GM19023 (cell line): Measurements from ENCODE around the gene INPP5D.

Source experiments
- ATAC-seq: cut with Tn5 transposase; IDR thresholded peaks from one replicate; pipeline ENCODE4 v1.9.1; 2021; ENCODE audit warnings: mild to moderate bottlenecking, moderate library complexity; ENCODE audit not compliant: unreplicated experiment

The INPP5D gene

DNA sequence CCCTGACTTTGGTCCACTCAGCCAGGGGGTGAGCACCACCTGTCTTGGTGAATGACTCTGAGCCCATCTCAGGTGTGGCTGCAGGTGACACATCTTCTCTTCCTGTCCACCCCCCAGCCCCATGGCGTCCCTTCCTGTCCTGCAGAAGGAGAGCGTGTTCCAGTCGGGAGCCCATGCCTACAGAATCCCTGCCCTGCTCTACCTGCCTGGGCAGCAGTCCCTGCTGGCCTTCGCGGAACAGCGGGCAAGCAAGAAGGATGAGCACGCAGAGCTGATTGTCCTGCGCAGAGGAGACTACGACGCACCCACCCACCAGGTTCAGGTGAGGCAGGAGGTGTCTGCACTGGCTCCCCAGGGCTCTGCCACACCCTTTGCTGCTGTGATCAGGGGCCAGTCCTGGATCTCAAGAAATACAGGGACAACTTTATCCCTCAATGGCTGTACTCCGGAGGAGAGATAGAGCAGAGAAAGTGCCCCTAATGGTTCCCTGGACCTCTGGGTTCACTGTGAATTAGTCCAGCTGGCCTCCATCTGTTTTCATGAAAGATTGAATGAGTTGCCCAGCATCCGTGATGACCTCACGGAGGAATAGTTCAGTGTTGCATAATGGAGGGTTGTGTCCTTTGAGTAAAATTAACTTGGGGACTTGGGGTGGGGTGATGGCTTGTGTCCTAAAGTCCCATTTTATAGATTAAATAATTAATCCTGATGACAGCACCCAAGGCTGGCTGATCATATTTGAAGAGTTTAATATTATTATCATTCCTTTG is 27.4 kb upstream of the INPP5D start, which contains the start of gene NEU2:
NEU2 (plus strand) TSS at position 122 of the 770 bp plus-strand sequence; CDS start at position 122, 0 bp downstream.
- no peak for ATAC-seq

DNA sequence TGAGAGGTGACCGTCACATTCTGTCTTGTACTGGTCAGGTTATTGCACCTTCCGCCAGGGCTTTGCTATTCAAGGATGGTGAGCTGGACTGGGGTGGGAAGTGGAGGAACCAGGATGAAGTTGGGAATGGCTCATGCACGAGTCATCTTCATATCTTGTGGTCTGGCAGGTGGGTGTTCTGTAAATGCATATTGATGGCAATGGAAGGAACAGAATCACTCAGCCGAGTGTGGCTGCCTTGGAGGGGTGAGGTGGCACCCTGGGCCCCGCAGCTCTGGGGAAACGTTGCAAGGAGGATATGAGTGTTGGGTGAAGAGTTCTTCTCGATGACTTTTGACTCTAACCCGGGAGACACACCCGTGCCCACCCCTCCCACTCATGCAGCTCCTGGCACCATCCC is 26.5 kb upstream of the INPP5D start:
- ATAC-seq = no peak

DNA sequence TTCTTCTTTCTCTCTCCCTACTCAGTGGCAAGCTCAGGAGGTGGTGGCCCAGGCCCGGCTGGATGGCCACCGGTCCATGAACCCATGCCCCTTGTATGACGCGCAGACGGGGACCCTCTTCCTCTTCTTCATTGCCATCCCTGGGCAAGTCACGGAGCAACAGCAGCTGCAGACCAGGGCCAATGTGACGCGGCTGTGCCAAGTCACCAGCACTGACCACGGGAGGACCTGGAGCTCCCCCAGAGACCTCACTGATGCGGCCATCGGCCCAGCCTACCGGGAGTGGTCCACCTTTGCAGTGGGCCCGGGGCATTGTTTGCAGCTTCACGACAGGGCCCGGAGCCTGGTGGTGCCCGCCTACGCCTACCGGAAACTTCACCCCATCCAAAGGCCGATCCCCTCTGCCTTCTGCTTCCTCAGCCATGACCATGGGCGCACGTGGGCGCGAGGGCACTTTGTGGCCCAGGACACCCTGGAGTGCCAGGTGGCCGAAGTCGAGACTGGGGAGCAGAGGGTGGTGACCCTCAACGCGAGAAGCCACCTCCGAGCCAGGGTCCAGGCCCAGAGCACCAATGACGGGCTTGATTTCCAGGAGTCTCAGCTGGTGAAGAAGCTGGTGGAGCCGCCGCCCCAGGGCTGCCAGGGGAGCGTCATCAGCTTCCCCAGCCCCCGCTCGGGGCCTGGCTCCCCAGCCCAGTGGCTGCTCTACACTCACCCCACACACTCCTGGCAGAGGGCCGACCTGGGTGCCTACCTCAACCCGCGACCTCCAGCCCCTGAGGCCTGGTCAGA is 25.9 kb upstream of the INPP5D start:
- no peak for ATAC-seq

DNA sequence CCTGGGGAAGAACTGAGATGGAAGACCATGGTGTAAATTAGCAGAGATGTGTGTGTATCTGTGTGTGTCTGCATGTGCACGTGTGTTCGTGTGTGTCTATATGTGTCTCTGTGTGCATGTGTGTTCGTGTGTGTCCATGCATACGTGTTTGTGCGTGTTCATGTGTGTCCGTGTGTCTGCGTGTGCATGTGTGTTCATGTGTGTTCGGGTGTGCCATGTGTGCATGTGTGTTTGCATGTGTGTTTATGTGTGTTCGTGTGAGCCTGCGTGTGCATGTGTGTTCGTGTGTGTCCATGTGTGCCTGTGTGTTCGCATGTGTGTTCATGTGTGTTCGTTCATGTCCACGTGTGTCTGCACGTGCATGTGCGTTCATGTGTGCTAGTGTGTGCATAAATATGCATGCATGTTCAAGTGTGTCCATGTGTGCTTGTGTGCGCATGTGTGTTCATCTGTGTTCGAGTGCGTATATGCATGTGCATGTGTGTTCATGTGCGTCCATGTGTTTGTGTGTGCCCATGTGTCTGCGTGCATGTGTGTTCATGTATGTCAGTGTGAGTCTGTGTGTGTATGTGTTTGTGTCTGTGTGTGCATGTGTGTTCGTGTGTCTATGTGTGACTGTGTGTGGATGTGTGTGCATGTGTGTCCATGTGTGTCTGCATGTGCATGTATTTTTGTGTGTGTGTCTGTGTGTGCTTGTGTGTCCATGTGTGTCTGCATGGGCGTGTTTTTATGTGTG is 24.5 kb upstream of the INPP5D start:
- no peak for ATAC-seq

DNA sequence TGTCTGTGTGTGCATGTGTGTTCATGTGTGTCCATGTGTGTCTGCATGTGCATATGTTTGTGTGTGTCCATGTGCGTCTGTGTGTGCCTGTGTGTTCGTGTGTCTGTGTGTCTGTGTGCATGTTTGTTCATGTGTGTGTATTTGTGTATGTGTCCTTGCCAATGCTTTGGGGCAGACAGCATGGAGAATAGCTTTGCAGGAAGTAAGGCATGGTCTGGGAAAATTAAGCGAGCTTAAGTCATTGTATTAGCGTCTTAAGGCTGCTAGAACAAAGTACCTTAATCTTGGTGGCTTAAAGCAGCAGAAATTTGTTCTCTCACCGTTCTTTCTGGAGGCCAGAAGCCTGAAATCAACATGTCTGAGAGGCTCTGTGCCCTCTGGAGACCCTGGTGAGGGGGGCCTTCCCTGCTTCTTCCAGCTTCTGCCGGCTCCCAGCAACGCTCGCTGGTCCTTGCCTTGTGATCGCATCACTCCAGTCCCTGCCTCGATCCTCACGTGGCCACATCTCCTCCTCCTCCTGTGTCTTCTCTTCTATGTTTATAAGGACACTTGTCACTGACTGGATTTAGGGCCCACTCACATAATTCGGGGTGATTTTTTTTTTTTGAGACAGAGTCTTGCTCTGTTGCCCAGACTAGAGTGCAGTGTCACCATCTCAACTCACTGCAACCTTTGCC is 23.8 kb upstream of the INPP5D start:
- ATAC-seq = no peak

DNA sequence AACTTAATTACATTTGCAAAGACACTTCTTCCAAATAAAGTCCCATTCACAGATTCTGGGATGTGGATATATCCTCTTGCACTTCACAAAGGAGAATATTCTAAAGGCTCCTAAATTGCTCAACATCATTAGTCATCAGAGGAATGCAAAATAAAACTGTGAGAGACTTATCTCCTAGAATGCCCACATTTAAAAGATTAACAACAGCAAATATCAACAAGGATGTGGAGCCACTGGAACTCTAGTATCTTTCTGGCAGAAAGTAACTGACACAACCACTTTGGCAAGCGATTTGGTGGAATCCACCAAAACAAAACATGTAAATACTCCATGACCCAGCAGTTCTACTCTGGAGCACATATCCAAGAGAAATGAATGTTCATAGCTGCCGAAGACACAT is 23.1 kb upstream of the INPP5D start:
- no peak for ATAC-seq

DNA sequence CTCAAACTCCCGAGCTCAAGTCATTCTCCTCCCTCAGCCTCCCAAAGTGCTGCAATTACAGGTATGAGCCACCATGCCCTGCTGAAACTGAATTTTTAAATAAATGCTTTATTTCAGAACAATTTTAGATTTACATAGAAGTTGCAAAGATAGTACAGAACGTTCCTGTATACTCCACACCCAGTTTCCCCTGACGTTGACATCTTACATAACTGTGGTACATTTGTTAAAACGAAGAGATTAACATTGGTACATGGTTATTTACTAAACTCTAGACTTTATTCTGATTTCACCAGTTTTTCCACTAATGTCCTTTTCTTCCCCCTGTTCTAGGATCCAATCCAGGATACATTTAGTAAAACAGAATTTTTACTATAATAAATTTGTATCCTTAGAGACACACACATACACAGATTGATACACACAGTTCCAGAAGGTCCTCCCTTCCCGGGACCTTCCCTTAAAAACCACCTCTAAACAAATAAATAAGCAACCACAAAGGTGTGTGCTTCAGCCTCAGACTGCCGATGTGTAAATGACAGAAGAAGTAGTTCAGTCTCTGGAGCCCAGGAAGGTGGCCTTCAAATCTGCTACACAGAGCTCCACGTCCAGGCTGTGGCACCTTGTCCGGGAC is 20.8 kb upstream of the INPP5D start:
- ATAC-seq = no peak

DNA sequence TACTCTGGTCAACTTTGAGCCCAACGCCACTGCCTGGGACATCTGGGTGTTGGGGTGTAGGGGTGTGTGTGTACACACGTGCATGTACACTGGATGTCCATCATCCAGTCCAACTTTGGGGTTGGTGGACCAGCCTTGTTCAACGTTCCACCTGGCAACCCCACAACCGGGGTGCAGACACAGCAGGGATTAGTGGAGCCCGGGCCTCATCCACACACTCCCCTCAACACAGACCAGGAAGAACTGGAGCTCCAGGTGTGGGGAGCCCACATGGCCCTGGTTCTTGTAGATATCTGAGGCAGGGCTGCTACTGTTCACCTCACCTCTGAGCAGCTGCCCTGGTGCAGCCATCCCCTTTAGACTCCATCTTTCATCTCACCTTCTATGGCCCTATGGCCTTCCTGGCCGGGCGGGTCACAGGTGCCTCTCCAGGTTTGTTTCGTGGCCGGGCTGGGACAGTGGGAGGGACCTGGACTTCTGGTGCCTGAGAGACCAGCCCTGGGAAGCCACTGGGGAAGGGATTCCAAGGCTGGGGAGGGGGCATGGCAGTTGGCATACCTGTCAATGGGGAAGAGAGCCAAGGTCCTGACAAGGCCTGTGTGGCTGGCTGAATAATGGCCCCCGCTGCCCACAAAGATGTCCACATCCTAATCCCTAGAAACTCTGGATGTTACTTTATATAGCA is 20.2 kb upstream of the INPP5D start:
- no peak for ATAC-seq

DNA sequence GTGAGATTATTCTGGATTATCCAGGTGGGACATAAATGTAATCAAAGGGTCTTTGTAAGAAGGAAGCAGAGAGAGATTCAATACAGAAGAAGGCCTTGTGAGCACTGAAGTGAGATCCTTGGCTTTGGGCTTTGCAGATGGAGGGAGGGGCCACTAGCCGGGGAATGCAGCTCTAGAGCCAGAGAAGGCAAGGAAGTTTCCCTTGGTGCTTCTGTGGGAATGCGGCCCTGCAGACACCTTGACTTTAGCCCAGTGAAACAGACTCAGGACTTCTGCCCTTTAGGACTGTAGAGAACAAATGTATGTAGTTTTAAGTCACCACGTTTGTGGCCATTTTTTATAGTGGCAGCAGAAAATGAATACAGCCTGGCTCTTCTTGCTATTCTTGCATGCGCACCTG is 19.6 kb upstream of the INPP5D start:
- ATAC-seq = no peak

DNA sequence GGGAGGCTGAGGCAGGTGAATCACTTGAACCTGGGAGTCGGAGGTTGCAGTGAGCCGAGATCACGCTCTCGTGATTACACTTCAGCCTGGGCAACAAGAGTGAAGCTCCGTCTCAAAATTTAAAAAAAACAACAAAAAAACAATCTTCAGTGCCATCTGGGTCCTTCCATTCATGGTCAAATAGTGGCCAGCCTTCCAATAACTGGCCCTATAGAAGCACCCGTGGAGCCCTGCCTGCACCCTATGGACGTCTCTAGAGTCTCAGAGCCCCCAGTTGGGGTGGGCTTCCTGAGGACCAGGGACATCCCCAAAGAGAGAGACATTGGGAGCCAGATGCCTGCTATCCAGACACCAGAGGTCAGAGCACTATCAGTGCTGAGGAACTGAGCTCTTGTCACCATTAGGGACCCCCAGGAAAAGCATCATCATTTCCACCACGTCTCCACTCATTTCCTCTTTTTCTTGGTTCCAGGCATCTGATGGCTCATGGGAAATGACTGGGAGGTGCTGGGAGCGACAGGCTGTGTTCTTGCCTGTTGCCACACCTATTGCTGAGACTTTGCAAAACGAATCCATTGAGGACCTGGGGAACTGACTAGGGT is 18.3 kb upstream of the INPP5D start:
- ATAC-seq = no peak

DNA sequence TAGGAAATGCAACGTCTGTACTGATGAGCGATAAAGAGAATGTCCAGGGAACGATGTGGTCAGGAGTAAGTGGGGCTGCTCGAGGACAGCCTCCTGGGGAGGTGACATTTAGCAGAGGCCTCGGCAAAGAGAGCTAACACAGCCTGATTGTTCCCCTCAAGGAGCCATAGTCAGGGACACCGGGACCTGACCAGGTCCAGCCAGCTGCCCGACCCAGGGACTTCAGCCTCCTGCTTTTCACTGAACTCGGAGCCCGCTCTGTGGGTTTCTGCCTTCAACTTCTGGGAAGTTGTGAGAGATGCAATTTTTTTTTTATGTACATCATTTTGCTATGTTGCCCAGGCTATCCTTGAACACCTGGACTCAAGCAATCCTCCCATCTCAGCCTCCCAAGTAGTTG is 17.6 kb upstream of the INPP5D start:
- no peak for ATAC-seq

DNA sequence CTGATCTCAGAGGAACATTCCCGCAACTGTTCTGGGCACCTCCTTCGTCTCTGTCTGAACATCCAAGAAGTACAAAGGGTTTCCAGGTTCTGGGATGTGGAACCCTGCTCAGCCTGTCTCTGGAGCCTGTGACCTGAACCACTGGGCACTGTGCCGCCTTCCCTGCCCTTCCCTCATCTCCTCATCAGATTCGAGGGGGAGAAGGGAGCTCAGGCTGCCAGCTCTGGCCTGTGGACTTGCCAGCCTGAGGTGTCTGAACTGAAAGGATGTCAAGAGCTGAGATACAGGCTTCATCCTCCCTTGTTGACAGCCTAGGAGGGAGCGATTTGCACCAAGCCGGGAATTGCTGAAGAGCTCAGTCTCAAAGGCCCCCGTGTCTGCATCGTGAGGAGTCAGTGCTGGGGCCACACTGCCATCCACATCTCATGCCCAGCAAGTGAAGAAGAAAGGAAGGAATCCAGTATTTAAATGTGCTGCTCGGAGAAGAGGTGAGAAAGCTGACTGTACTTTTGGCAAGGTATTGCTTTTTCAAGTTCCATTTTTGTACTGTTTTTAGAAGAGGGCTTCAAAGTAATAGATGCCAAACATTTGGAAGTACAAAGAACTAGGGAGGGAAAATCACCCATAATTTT is 15.1 kb upstream of the INPP5D start:
- no peak for ATAC-seq

DNA sequence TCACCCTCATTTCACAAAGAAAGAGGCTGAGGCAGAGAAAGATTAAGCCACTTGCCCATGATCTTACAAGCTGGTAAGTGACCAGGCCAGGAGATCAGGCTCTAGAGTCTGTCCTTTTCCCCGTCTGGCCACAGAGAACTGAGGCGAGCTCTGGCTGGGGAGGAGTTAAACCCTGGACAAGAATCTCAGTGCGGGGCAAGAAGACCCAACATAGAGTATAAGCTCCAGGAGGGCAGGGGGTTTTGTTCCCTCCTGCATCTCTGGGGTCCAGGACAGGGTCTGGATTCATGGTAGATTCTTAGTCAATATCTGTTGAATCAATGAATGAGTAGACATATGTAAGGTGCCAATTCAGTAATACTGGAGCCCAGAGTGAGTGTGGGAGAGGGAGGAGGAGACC is 12.9 kb upstream of the INPP5D start:
- no peak for ATAC-seq

DNA sequence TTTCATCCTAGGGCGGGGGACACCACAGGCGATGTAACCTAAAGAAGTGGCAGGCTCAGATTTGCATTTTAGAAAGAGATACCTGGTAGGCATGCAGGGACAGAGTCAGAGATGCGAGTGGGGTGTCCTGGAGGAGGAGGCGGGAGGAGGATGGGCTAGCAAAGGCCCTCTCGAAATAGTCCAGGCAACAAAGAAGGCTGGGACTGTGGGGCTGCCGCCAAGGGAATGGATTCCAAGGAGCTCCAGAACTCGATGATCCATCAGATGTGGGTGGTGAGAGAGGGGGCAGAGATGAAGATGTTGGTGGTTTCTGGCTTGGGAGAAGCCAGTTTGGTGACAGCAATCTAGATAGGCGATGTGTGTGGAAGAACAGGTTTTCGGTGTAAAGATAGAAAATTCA is 12.5 kb upstream of the INPP5D start:
- no peak for ATAC-seq

DNA sequence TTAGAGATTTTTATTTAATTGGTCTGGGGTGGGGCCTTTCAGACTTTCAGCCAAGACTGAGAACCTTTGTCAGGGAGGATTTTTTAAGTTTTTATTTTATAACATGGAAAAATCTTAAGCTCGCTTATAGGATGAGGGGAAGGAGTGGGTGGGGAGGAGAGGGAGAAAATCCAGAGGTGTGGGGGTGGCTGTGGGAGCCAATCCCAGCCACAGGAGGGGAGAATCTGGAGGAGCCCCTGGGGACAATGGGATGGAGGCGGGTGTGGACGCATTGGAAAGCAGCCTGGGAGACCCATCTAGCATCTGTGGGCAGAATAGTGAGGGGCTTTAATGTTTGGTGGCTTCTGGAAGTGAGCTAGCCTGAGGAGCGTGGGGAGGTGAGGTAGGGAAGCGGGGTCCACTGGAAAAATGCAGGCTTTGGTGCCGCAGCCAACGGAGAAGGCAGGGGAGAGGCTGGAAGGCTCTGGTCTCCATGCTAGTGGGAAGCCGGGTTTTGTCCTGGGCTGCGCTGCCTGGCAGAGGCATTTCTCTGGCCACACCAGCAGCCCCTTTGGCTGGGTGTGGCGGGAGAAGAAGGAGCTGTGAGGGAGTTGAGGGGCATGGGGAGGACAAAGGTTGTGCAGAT is 11.5 kb upstream of the INPP5D start:
- no peak for ATAC-seq

DNA sequence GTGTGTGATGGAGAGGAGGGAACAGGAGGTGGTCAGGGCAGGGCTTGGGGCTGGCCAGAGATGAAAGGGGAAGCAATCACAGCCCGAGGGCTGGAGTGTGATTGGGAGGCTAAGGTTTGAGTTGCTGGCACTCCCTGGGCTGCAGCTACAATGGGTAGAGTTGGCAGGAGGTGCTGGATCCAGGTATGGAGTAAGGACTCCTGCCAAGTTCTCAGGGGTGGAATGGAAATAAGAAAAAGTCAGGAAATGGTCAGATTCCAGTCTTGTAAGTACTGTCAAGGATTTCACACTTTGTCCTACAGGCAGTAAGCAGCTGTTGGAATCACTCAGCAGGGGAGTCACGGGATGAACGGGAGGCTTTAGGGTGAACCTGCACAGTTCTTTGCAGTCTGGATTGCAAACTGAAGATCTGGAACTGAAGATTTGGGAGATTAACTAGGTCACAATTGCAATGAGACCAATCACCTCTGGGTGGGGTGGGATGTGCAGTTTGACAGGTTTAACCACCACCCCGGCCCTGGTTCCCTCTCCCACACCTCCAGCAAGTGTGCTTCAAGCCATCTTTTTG is 10.9 kb upstream of the INPP5D start:
- no peak for ATAC-seq

DNA sequence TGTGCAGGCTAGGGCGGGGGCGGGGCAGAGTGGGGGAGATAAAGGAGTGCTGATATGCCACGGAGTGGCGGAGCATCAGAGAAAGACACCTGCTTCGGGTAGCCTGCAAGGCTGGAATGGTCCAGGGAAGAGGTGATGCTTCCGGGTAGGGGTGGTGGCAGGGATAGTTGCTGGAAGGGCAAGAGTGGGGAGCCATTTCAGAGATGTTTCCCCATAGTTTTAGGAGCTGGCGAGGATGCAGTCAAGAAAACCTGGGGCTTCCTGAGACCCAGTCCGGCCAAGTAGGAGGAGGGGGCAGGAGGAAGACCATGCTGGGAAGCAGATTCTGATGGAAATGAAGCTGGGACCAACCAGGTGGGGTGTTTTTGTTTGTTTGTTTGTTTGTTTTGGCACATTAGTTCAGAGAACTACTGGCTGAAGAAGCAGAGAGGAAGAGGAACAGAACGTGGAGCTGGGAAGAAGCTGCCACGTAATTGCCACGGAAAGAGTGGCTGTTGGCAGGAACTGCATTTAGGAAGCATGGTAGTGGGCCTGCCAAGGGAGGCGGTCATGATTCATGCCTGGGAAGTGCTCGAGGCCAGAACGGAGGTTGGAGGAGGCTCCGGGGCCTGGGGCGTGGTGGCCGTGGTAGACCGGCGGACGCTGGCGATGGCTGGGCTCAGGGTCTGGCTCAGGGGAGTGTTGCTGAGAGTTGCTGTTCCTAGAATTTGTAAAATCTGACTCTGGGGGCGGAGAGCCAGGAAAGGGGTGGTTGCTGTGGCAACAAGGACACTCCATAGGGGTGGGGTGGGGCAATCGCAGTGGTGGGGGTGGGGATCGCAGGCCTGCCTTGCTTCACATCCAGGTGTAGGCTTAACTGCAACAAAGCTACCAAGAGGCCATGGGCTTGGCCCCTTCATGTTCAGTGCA is 8.6 kb upstream of the INPP5D start:
- no peak for ATAC-seq
